Measurements from ENCODE around the gene TACO1.

The TACO1 gene

GRCh38 chr17:63633742-63634141 is 33.0 kb downstream of the TACO1 start:
- TF ChIP-seq TAF1 (IDR thresholded peaks at IDR 0.05; ENCODE audit: low read depth) (no peak), EGR1 (IDR thresholded peaks at IDR 0.05) (no peak)

GRCh38 chr17:63634163-63634562 is 33.5 kb downstream of the TACO1 start:
- TF ChIP-seq ZBTB7A (IDR thresholded peaks at IDR 0.05; ENCODE audit: low read depth) = no peak

- TF ChIP-seq RAD21 (IDR thresholded peaks at IDR 0.05; ENCODE audit: low read depth) = no peak
- TF ChIP-seq CEBPB (IDR thresholded peaks at IDR 0.05) = no peak
- no peak for TF ChIP-seq TCF12 (IDR thresholded peaks at IDR 0.05; ENCODE audit: low read depth)
- TF ChIP-seq EGR1 (IDR thresholded peaks at IDR 0.05) = no peak
- TF ChIP-seq TAF1 (IDR thresholded peaks at IDR 0.05; ENCODE audit: low read depth) = no peak
- no peak for TF ChIP-seq ZBTB7A (IDR thresholded peaks at IDR 0.05; ENCODE audit: low read depth)
- TF ChIP-seq EP300 (IDR thresholded peaks at IDR 0.05; ENCODE audit: borderline replicate concordance) = no peak
- TF ChIP-seq YY1 (IDR thresholded peaks at IDR 0.05; ENCODE audit: low read depth) = no peak
- TF ChIP-seq REST (IDR thresholded peaks at IDR 0.05; ENCODE audit: low read depth) = no peak
- no peak for TF ChIP-seq USF1 (IDR thresholded peaks at IDR 0.05)
- TF ChIP-seq FOXM1 (IDR thresholded peaks at IDR 0.05; ENCODE audit: borderline replicate concordance, low read depth) = no peak
- TF ChIP-seq CREB1 (IDR thresholded peaks at IDR 0.05; ENCODE audit: low read depth) = no peak
- no peak for TF ChIP-seq TEAD4 (IDR thresholded peaks at IDR 0.05)
- no peak for TF ChIP-seq NFIC (IDR thresholded peaks at IDR 0.05)
- TF ChIP-seq MAX (IDR thresholded peaks at IDR 0.05) = no peak
Observed at GRCh38 chr17:63634816-63635215, 34.1 kb downstream of the TACO1 start.

GRCh38 chr17:63635290-63635689 is 34.6 kb downstream of the TACO1 start:
- TF ChIP-seq TEAD4 (IDR thresholded peaks at IDR 0.05) (no peak), ZBTB7A (IDR thresholded peaks at IDR 0.05; ENCODE audit: low read depth) (no peak), MAX (IDR thresholded peaks at IDR 0.05) (no peak), USF1 (IDR thresholded peaks at IDR 0.05) (no peak), TAF1 (IDR thresholded peaks at IDR 0.05; ENCODE audit: low read depth) (no peak), REST (IDR thresholded peaks at IDR 0.05; ENCODE audit: low read depth) (no peak), TCF12 (IDR thresholded peaks at IDR 0.05; ENCODE audit: low read depth) (no peak), RAD21 (IDR thresholded peaks at IDR 0.05; ENCODE audit: low read depth) (no peak), CEBPB (IDR thresholded peaks at IDR 0.05) (no peak)

- TF ChIP-seq MAX (IDR thresholded peaks at IDR 0.05) (no peak), CREB1 (IDR thresholded peaks at IDR 0.05; ENCODE audit: low read depth) (no peak), FOXM1 (IDR thresholded peaks at IDR 0.05; ENCODE audit: borderline replicate concordance, low read depth) (no peak), EP300 (IDR thresholded peaks at IDR 0.05; ENCODE audit: borderline replicate concordance) (no peak), NFIC (IDR thresholded peaks at IDR 0.05) (no peak), TCF12 (IDR thresholded peaks at IDR 0.05; ENCODE audit: low read depth) (no peak), TAF1 (IDR thresholded peaks at IDR 0.05; ENCODE audit: low read depth) (no peak), ZBTB7A (IDR thresholded peaks at IDR 0.05; ENCODE audit: low read depth) (no peak), TEAD4 (IDR thresholded peaks at IDR 0.05) (no peak), REST (IDR thresholded peaks at IDR 0.05; ENCODE audit: low read depth) (no peak), USF1 (IDR thresholded peaks at IDR 0.05) (no peak), YY1 (IDR thresholded peaks at IDR 0.05; ENCODE audit: low read depth) (no peak), EGR1 (IDR thresholded peaks at IDR 0.05) (no peak)
Observed at GRCh38 chr17:63635787-63636186, 35.1 kb downstream of the TACO1 start.

All from Ishikawa (cell line).